Calu3 (cell line): Measurements from ENCODE around the gene ITSN2. TPM values are rescaled to one million over a fixed set of nuclear protein-coding genes. Genes with fewer than 3 reads are reported as not detected.

ENCODE experiments used
- BruUV-seq: library from RNA; stranded (reverse); fragments of 400-500 nt; replicated peaks from 2 replicates; lab custom pipeline; 2021; lab: Mats Ljungman, UMichigan
- CTCF ChIA-PET: fragments of 300-600 bp; sonication (Branson Sonifier 250); formaldehyde crosslinking; loops from one replicate; lab custom pipeline; 2022; ENCODE audit warnings: antibody characterized with exemption; lab: Charles Lee
- DNase-seq: peaks from one replicate; pipeline ENCODE4 v3.0.0; 2022
- H3K27ac Mint-ChIP-seq: one replicate; pipeline ENCODE4 v1.8.0; 2022; ENCODE audit warnings: mixed read lengths; ENCODE audit not compliant: unreplicated experiment
- H3K27me3 Mint-ChIP-seq: one replicate; pipeline ENCODE4 v1.8.0; 2022; ENCODE audit warnings: mixed read lengths; ENCODE audit not compliant: unreplicated experiment
- H3K36me3 Mint-ChIP-seq: one replicate; pipeline ENCODE4 v1.8.0; 2022; ENCODE audit warnings: mild to moderate bottlenecking, moderate library complexity, mixed read lengths; ENCODE audit not compliant: insufficient read depth, unreplicated experiment
- H3K4me1 Mint-ChIP-seq: one replicate; pipeline ENCODE4 v1.8.0; 2022; ENCODE audit warnings: mild to moderate bottlenecking, low read depth, mixed read lengths; ENCODE audit not compliant: unreplicated experiment
- H3K4me3 Mint-ChIP-seq: one replicate; pipeline ENCODE4 v1.8.0; 2022; ENCODE audit warnings: mild to moderate bottlenecking, low read depth, moderate library complexity, mixed read lengths; ENCODE audit not compliant: unreplicated experiment
- H3K9me3 Mint-ChIP-seq: one replicate; pipeline ENCODE4 v1.8.0; 2022; ENCODE audit warnings: low read depth, mixed read lengths; ENCODE audit not compliant: unreplicated experiment
- CTCF ChIP-seq: fragments of 200-600 bp; IDR thresholded peaks from one replicate; pipeline ENCODE4 v1.8.0; 2022; ENCODE audit warnings: antibody characterized with exemption; ENCODE audit not compliant: unreplicated experiment
- intact Hi-C: fragments of 100-400 bp; cut with micrococcal nuclease; formaldehyde crosslinking; loops from one replicate; pipeline ENCODE4 v1.10.0; 2022; ENCODE audit not compliant: unreplicated experiment
- total RNA-seq: library from RNA; stranded (reverse); gene quantifications from 2 replicates; pipeline ENCODE4 v1.2.3, GENCODE V29; 2022

The ITSN2 gene
- total RNA-seq, 1 experiment from 2014 or later, result 45.4 TPM

GRCh38 chr2:24176326-24176725 lies 184.0 kb downstream of the ITSN2 start:
- TF ChIP-seq CTCF, result no peak
- no peaks in the 10 kb centered on the region for H3K36me3 Mint-ChIP-seq
- no peak overlapping the region for H3K4me3 Mint-ChIP-seq
- no peaks in the 10 kb centered on the region for H3K27me3 Mint-ChIP-seq
- DNase-seq, result no peak
- no peaks in the 10 kb centered on the region for H3K4me1 Mint-ChIP-seq
- CTCF ChIA-PET, result interaction anchor here (0.7 kb wide), 1 partner anchor 114 kb away, joined by 4 read pairs; no protein-coding TSS in a partner anchor
- intact Hi-C loops, result no loop called here
- H3K27ac Mint-ChIP-seq, result no peak overlapping the region
- no TSS peak for BruUV-seq
- H3K9me3 Mint-ChIP-seq, result no peaks in the 10 kb centered on the region

- no peak overlapping the region for H3K4me3 Mint-ChIP-seq
- no peak for TF ChIP-seq CTCF
- DNase-seq, result no peak
- BruUV-seq, result no TSS peak
- H3K36me3 Mint-ChIP-seq, result no peaks in the 10 kb centered on the region
- no peaks in the 10 kb centered on the region for H3K4me1 Mint-ChIP-seq
- intact Hi-C loops, result no loop called here
- H3K27me3 Mint-ChIP-seq, result no peaks in the 10 kb centered on the region
- CTCF ChIA-PET, result no interaction called here
- H3K27ac Mint-ChIP-seq, result no peak overlapping the region
- no peaks in the 10 kb centered on the region for H3K9me3 Mint-ChIP-seq
Observed at GRCh38 chr2:24175631-24176187, 184.6 kb downstream of the ITSN2 start.

- H3K27me3 Mint-ChIP-seq, result no peaks in the 10 kb centered on the region
- no TSS peak for BruUV-seq
- no peak within 1 kb of the TSS for H3K27ac Mint-ChIP-seq
- CTCF ChIA-PET, result no interaction called here
- H3K4me1 Mint-ChIP-seq, result no peaks in the 10 kb centered on the region
- H3K9me3 Mint-ChIP-seq, result no peaks in the 10 kb centered on the region
- no peak for TF ChIP-seq CTCF
- intact Hi-C loops, result no loop called here
- H3K36me3 Mint-ChIP-seq, result no peaks in the 10 kb centered on the region
- DNase-seq, result no peak
- no peak within 1 kb of the TSS for H3K4me3 Mint-ChIP-seq
Observed at GRCh38 chr2:24174851-24175277, 185.5 kb downstream of the ITSN2 start, which contains the start of gene FAM228A. FAM228A (plus strand) TSS chr2:24175053; CDS start chr2:24175481, 428 bp downstream.

GRCh38 chr2:24169023-24169422 lies 191.3 kb downstream of the ITSN2 start:
- H3K27me3 Mint-ChIP-seq, result peaks cover 16% of the 10 kb centered on the region
- H3K9me3 Mint-ChIP-seq, result no peaks in the 10 kb centered on the region
- no peaks in the 10 kb centered on the region for H3K4me1 Mint-ChIP-seq
- CTCF ChIA-PET, result interaction anchor here (0.6 kb wide), 1 partner anchor 56 kb away, joined by 4 read pairs; no protein-coding TSS in a partner anchor
- BruUV-seq, result no TSS peak
- H3K4me3 Mint-ChIP-seq, result no peak overlapping the region
- no peak overlapping the region for H3K27ac Mint-ChIP-seq
- no peak for TF ChIP-seq CTCF
- H3K36me3 Mint-ChIP-seq, result no peaks in the 10 kb centered on the region
- intact Hi-C loops, result no loop called here
- no peak for DNase-seq
